Endodermal cell (in vitro differentiated cells): ENCODE data around the gene EYS. TPM values are rescaled to one million over a fixed set of nuclear protein-coding genes. Genes with fewer than 3 reads are reported as not detected.

Source experiments
- DNase-seq: peaks from one replicate; pipeline ENCODE4 v3.0.0-alpha.2; 2017
- H3K27ac ChIP-seq: 2 replicates; pipeline ENCODE4 v1.5.1; 2013; ENCODE audit warnings: mild to moderate bottlenecking, low read depth, low read length, moderate library complexity
- H3K27me3 ChIP-seq: 2 replicates; pipeline ENCODE4 v1.6.1; 2013; ENCODE audit warnings: mild to moderate bottlenecking, low read length, moderate library complexity; ENCODE audit not compliant: insufficient read depth, control insufficient read depth, poor library complexity, severe bottlenecking
- H3K36me3 ChIP-seq: 2 replicates; pipeline ENCODE4 v1.7.0; 2013; ENCODE audit warnings: mild to moderate bottlenecking, low read length, moderate library complexity; ENCODE audit not compliant: control insufficient read depth, insufficient read depth
- H3K4me1 ChIP-seq: one replicate; pipeline ENCODE4 v1.7.0; 2013; ENCODE audit warnings: low read length; ENCODE audit not compliant: control insufficient read depth, insufficient read depth
- H3K4me3 ChIP-seq: 2 replicates; pipeline ENCODE4 v1.5.1; 2013; ENCODE audit warnings: mild to moderate bottlenecking, low read length, moderate library complexity
- H3K9ac ChIP-seq: 2 replicates; pipeline ENCODE4 v1.6.1; 2013; ENCODE audit warnings: mild to moderate bottlenecking, low read length, moderate library complexity; ENCODE audit not compliant: poor library complexity, severe bottlenecking; ENCODE audit errors: extremely low read depth
- H3K9me3 ChIP-seq: 2 replicates; pipeline ENCODE4 v1.6.1; 2013; ENCODE audit warnings: mild to moderate bottlenecking, low read length, moderate library complexity; ENCODE audit not compliant: control insufficient read depth
- H3K27ac Mint-ChIP-seq: 2 replicates; pipeline ENCODE4 v1.8.0; 2020; ENCODE audit warnings: mixed read lengths
- H3K27me3 Mint-ChIP-seq: 2 replicates; pipeline ENCODE4 v1.8.0; 2021; ENCODE audit warnings: mild to moderate bottlenecking, mixed read lengths; ENCODE audit not compliant: insufficient read depth
- H3K36me3 Mint-ChIP-seq: 2 replicates; pipeline ENCODE4 v1.8.0; 2020; ENCODE audit warnings: low read depth, mixed read lengths
- H3K4me1 Mint-ChIP-seq: 2 replicates; pipeline ENCODE4 v1.8.0; 2020; ENCODE audit warnings: mixed read lengths
- H3K4me3 Mint-ChIP-seq: 2 replicates; pipeline ENCODE4 v1.8.0; 2020; ENCODE audit warnings: mild to moderate bottlenecking, moderate library complexity, mixed read lengths
- H3K9me3 Mint-ChIP-seq: 2 replicates; pipeline ENCODE4 v1.8.0; 2020; ENCODE audit warnings: mild to moderate bottlenecking, mixed read lengths
- WGBS, 2 experiments: methylation state at CpG; one replicate each; pipeline versions ENCODE4 v1.1.5 to v1.1.7; 2013; ENCODE audit warnings: missing lambda C conversion rate in 2 of 2, mixed read lengths in 1 of 2; ENCODE audit not compliant: insufficient coverage in 1 of 2, insufficient read length in 1 of 2; 5-methylcytosine and 5-hydroxymethylcytosine counted together
- total RNA-seq, 2 donors: library from RNA; stranded (reverse); fragmentation: NEBNext Ultra II Directional in 1 of 2; extraction: Animal tissue kit (Norgen Biotek cat#: 25700) in 1 of 2; gene quantifications; 2 replicates in 1 of 2; 3 replicates in 1 of 2; pipeline ENCODE4 v1.2.1, GENCODE V29; 2021
- TF ChIP-seq, protein P1 (sequence below): fragments of 200-600 bp; sonication (generic); conservative IDR thresholded peaks from 2 replicates; pipeline ENCODE4 v1.5.0; 2021; ENCODE audit warnings: antibody characterized with exemption, mild to moderate bottlenecking

The EYS gene
- total RNA-seq, 2 donors from 2014 or later: 0.31 to 0.70 TPM

GRCh38 chr6:64010010-64010409, 1697.0 kb downstream of the EYS start:
- no peak for DNase-seq
- WGBS, 2 experiments: 93 to 95% methylated on average over 5 to 8 of the region's 8 CpGs
- no peak overlapping the region for H3K27ac Mint-ChIP-seq

GRCh38 chr6:64006246-64006645, 1700.8 kb downstream of the EYS start:
- Histone ChIP-seq H3K9me3 (peaks cover 6% of the 10 kb centered on the region), H3K4me1 (no peaks in the 10 kb centered on the region), H3K36me3 (no peaks in the 10 kb centered on the region), H3K4me3 (no peak overlapping the region), H3K27ac (no peak overlapping the region), H3K27me3 (no peaks in the 10 kb centered on the region), H3K9ac (no peak overlapping the region)
- H3K9me3 Mint-ChIP-seq: peaks cover 6% of the 10 kb centered on the region
- no peaks in the 10 kb centered on the region for H3K27me3 Mint-ChIP-seq
- DNase-seq: no peak
- no peaks in the 10 kb centered on the region for H3K4me1 Mint-ChIP-seq
- H3K36me3 Mint-ChIP-seq: no peaks in the 10 kb centered on the region
- H3K27ac Mint-ChIP-seq: no peak overlapping the region
- TF ChIP-seq, protein P1, sequence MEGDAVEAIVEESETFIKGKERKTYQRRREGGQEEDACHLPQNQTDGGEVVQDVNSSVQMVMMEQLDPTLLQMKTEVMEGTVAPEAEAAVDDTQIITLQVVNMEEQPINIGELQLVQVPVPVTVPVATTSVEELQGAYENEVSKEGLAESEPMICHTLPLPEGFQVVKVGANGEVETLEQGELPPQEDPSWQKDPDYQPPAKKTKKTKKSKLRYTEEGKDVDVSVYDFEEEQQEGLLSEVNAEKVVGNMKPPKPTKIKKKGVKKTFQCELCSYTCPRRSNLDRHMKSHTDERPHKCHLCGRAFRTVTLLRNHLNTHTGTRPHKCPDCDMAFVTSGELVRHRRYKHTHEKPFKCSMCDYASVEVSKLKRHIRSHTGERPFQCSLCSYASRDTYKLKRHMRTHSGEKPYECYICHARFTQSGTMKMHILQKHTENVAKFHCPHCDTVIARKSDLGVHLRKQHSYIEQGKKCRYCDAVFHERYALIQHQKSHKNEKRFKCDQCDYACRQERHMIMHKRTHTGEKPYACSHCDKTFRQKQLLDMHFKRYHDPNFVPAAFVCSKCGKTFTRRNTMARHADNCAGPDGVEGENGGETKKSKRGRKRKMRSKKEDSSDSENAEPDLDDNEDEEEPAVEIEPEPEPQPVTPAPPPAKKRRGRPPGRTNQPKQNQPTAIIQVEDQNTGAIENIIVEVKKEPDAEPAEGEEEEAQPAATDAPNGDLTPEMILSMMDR: no peak
- H3K4me3 Mint-ChIP-seq: no peak overlapping the region

More at GRCh38 chr6:64010010-64010409, 1697.0 kb downstream of the EYS start:
- Mint-ChIP-seq H3K9me3 (peaks cover 2% of the 10 kb centered on the region), H3K4me3 (no peak overlapping the region), H3K36me3 (no peaks in the 10 kb centered on the region), H3K4me1 (no peaks in the 10 kb centered on the region), H3K27me3 (no peaks in the 10 kb centered on the region)
- no peaks in the 10 kb centered on the region for H3K36me3 ChIP-seq
- H3K4me3 ChIP-seq: no peak overlapping the region
- H3K27ac ChIP-seq: no peak overlapping the region
- no peaks in the 10 kb centered on the region for H3K27me3 ChIP-seq
- TF ChIP-seq, protein P1: no peak
- H3K9ac ChIP-seq: no peak overlapping the region
- no peaks in the 10 kb centered on the region for H3K4me1 ChIP-seq
- H3K9me3 ChIP-seq: no peaks in the 10 kb centered on the region

DNA sequence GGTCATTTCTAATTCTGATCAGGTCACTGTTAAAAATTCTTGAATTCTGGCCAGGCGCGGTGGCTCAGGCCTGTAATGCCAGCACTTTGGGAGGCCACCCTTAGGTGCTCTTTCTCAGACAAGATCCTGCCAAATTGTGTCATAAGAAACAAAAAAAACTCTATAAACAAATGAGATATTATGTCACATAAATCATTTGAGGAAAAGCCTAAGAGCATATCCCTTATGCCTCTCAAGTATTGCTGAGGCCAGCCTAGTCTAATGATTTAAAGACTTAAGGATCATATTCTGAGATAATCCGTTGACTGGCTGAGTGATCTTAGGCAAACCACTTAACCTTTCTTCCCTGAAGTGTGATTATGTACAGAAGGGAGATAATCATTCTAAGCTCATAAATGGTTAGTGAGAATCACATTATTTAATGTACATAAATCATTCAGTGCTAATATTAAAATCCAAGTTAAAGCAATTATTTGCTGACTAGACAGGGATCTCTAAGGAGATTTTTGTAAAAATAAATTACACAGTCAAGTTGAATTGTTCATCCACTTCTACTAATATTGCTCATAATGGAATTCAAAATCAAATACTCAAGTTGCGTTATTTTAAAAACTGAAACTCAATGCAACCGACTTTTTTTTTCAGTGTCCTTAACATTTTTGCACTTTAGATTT, 1706.1 kb downstream of the EYS start:
- peaks cover 4% of the 10 kb centered on the region for H3K9me3 Mint-ChIP-seq
- Histone ChIP-seq H3K27ac (no peak overlapping the region), H3K27me3 (no peaks in the 10 kb centered on the region), H3K9ac (no peak overlapping the region), H3K36me3 (no peaks in the 10 kb centered on the region), H3K4me1 (no peaks in the 10 kb centered on the region), H3K4me3 (no peak overlapping the region), H3K9me3 (peaks cover 6% of the 10 kb centered on the region)
- no peak for DNase-seq
- H3K36me3 Mint-ChIP-seq: no peaks in the 10 kb centered on the region
- 97 to 98% methylated on average over 5 of the region's 5 CpGs for WGBS, 2 experiments
- H3K4me3 Mint-ChIP-seq: no peak overlapping the region
- no peaks in the 10 kb centered on the region for H3K27me3 Mint-ChIP-seq
- H3K4me1 Mint-ChIP-seq: no peaks in the 10 kb centered on the region
- TF ChIP-seq, protein P1: no peak
- H3K27ac Mint-ChIP-seq: no peak overlapping the region
